HepG2 (cell line): Measurements from ENCODE around the gene STX2.

Experiments
- EP300 ChIP-seq, 3 experiments: sonication (generic) in 1 of 3; formaldehyde crosslinking in 1 of 3; IDR thresholded peaks; 2 replicates each; pipeline versions ENCODE4 v1.5.1 to v1.6.1; 2011 to 2020; ENCODE audit warnings: low read depth in 2 of 3, low read length in 2 of 3, borderline replicate concordance in 1 of 3, improper control_type of control experiment in 1 of 3, mild to moderate bottlenecking in 1 of 3, missing genetic modification reagents in 1 of 3, moderate library complexity in 1 of 3
- ESRRA ChIP-seq: sonication (generic); formaldehyde crosslinking; IDR thresholded peaks from 2 replicates; pipeline ENCODE4 v1.5.1; 2020; ENCODE audit warnings: mild to moderate bottlenecking, low read depth, missing genetic modification reagents
- FOXK2 ChIP-seq: fragments of 450-650 bp; IDR thresholded peaks from 2 replicates; pipeline ENCODE4 v1.6.1; 2016
- GLMP ChIP-seq: sonication (generic); formaldehyde crosslinking; IDR thresholded peaks from 2 replicates; pipeline ENCODE4 v1.9.0; 2021; ENCODE audit warnings: missing genetic modification reagents, mild to moderate bottlenecking, borderline replicate concordance
- HINFP ChIP-seq: sonication (generic); formaldehyde crosslinking; IDR thresholded peaks from 2 replicates; pipeline ENCODE4 v1.4.0; 2020; ENCODE audit warnings: low read depth, mild to moderate bottlenecking, missing genetic modification reagents
- HNRNPLL ChIP-seq: fragments of 200-400 bp; formaldehyde crosslinking; IDR thresholded peaks from 2 replicates; pipeline ENCODE4 v1.6.1; 2017; ENCODE audit warnings: mild to moderate bottlenecking, low read depth, low read length; ENCODE audit not compliant: poor library complexity, severe bottlenecking
- KDM5A ChIP-seq: fragments of 200-600 bp; sonication (generic); IDR thresholded peaks from 2 replicates; pipeline ENCODE4 v1.7.0; 2018; ENCODE audit warnings: antibody characterized with exemption, mild to moderate bottlenecking, low read length, borderline replicate concordance
- MED13 ChIP-seq: sonication (generic); formaldehyde crosslinking; IDR thresholded peaks from 2 replicates; pipeline ENCODE4 v1.5.0; 2020; ENCODE audit warnings: missing genetic modification reagents
- POLR2AphosphoS5 ChIP-seq: IDR thresholded peaks from 2 replicates; pipeline ENCODE4 v1.6.1; 2012; ENCODE audit warnings: low read depth, low read length
- RFX5 ChIP-seq: IDR thresholded peaks from 2 replicates; pipeline ENCODE4 v1.6.1; 2011; ENCODE audit warnings: low read depth, low read length, improper control_type of control experiment
- ZBTB21 ChIP-seq: sonication (generic); formaldehyde crosslinking; IDR thresholded peaks from 2 replicates; pipeline ENCODE4 v1.4.0; 2020; ENCODE audit warnings: missing genetic modification reagents
- ZNF274 ChIP-seq: sonication (generic); formaldehyde crosslinking; IDR thresholded peaks from 2 replicates; pipeline ENCODE4 v1.5.1; 2020; ENCODE audit warnings: mild to moderate bottlenecking, missing genetic modification reagents
- TF ChIP-seq, protein P1 (sequence below): sonication (generic); formaldehyde crosslinking; IDR thresholded peaks from 2 replicates; pipeline ENCODE4 v1.5.1; 2020; ENCODE audit warnings: mild to moderate bottlenecking, missing genetic modification reagents, moderate library complexity
- TF ChIP-seq, protein P2 (sequence below): sonication (generic); formaldehyde crosslinking; IDR thresholded peaks from 2 replicates; pipeline ENCODE4 v1.5.0; 2020; ENCODE audit warnings: mild to moderate bottlenecking, missing genetic modification reagents, moderate library complexity

GRCh38 chr12:130831876-130832405 lies 7.1 kb downstream of the STX2 start:
- no peak for TF ChIP-seq POLR2AphosphoS5
- no peak for TF ChIP-seq ZNF274 (CRISPR knock-in tag)
- no peak for TF ChIP-seq RFX5
- TF ChIP-seq, protein P1, sequence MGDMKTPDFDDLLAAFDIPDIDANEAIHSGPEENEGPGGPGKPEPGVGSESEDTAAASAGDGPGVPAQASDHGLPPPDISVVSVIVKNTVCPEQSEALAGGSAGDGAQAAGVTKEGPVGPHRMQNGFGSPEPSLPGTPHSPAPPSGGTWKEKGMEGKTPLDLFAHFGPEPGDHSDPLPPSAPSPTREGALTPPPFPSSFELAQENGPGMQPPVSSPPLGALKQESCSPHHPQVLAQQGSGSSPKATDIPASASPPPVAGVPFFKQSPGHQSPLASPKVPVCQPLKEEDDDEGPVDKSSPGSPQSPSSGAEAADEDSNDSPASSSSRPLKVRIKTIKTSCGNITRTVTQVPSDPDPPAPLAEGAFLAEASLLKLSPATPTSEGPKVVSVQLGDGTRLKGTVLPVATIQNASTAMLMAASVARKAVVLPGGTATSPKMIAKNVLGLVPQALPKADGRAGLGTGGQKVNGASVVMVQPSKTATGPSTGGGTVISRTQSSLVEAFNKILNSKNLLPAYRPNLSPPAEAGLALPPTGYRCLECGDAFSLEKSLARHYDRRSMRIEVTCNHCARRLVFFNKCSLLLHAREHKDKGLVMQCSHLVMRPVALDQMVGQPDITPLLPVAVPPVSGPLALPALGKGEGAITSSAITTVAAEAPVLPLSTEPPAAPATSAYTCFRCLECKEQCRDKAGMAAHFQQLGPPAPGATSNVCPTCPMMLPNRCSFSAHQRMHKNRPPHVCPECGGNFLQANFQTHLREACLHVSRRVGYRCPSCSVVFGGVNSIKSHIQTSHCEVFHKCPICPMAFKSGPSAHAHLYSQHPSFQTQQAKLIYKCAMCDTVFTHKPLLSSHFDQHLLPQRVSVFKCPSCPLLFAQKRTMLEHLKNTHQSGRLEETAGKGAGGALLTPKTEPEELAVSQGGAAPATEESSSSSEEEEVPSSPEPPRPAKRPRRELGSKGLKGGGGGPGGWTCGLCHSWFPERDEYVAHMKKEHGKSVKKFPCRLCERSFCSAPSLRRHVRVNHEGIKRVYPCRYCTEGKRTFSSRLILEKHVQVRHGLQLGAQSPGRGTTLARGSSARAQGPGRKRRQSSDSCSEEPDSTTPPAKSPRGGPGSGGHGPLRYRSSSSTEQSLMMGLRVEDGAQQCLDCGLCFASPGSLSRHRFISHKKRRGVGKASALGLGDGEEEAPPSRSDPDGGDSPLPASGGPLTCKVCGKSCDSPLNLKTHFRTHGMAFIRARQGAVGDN (CRISPR knock-in tag), result no peak
- no peak for TF ChIP-seq MED13 (CRISPR knock-in tag)
- no peak for TF ChIP-seq HINFP
- no peak for TF ChIP-seq GLMP (CRISPR knock-in tag)
- TF ChIP-seq ZBTB21 (CRISPR knock-in tag), result no peak
- TF ChIP-seq FOXK2, result no peak
- TF ChIP-seq KDM5A, result no peak
- TF ChIP-seq, protein P2, sequence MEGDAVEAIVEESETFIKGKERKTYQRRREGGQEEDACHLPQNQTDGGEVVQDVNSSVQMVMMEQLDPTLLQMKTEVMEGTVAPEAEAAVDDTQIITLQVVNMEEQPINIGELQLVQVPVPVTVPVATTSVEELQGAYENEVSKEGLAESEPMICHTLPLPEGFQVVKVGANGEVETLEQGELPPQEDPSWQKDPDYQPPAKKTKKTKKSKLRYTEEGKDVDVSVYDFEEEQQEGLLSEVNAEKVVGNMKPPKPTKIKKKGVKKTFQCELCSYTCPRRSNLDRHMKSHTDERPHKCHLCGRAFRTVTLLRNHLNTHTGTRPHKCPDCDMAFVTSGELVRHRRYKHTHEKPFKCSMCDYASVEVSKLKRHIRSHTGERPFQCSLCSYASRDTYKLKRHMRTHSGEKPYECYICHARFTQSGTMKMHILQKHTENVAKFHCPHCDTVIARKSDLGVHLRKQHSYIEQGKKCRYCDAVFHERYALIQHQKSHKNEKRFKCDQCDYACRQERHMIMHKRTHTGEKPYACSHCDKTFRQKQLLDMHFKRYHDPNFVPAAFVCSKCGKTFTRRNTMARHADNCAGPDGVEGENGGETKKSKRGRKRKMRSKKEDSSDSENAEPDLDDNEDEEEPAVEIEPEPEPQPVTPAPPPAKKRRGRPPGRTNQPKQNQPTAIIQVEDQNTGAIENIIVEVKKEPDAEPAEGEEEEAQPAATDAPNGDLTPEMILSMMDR (CRISPR knock-in tag), result no peak
- TF ChIP-seq ESRRA, result no peak
- TF ChIP-seq EP300 (IDR thresholded peaks at IDR 0.05; ENCODE audit: low read depth in 2 of 2, low read length in 2 of 2), result no peak
- no peak for TF ChIP-seq EP300 (CRISPR knock-in tag; IDR thresholded peaks at IDR 0.05; ENCODE audit: borderline replicate concordance)
- no peak for TF ChIP-seq HNRNPLL
